HG03378 (cell line): ENCODE results near the gene LUZP4.
"Not testable (repeated sequence)": the region's sequence is repeated elsewhere in the genome, so short reads cannot be mapped to it uniquely, and the experiment has no call there.

Experiments
- ATAC-seq: cut with Tn5 transposase; IDR thresholded peaks from one replicate; pipeline ENCODE4 v1.9.1; 2021; ENCODE audit warnings: mild to moderate bottlenecking, moderate library complexity; ENCODE audit not compliant: unreplicated experiment

The LUZP4 gene

GRCh38 chrX:115333446-115333845, 43.9 kb downstream of the LUZP4 start:
- ATAC-seq: no peak

- ATAC-seq: no peak
Measured at GRCh38 chrX:115337491-115338144, 48.1 kb downstream of the LUZP4 start.

- ATAC-seq: no peak
Measured at GRCh38 chrX:115339441-115340025, 50.0 kb downstream of the LUZP4 start.

GRCh38 chrX:115341421-115341820, 51.9 kb downstream of the LUZP4 start:
- no peak for ATAC-seq

GRCh38 chrX:115344885-115345614, 55.5 kb downstream of the LUZP4 start:
- no peak for ATAC-seq

DNA sequence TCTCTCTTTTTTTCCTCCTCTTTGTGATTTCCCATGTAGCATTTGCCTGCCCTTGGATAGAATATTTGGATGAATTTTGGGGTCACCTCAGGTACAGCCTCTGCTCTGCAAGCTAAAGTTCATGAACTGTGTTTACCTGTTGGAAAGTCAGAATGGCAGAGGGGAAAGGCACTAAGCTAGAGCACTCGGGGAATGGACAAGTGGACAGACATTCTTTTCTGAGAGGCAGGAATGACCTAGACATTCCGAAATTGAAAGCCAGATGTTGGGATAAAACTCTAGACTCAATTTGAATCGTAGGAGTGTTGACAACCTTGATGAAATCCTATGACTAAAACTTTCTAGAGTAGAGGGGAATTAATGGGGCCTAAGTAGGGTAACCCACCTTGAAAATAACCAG, 56.1 kb downstream of the LUZP4 start:
- no peak for ATAC-seq

DNA sequence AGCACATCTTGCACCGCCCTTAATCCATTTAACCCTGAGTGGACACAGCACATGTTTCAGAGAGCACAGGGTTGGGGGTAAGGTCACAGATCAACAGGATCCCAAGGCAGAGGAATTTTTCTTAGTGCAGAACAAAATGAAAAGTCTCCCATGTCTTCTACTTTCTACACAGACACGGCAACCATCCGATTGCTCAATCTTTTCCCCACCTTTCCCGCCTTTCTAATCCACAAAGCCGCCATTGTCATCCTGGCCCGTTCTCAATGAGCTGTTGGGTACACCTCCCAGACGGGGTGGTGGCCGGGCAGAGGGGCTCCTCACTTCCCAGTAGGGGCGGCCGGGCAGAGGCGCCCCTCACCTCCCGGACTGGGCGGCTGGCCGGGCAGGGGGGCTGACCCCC, 57.2 kb downstream of the LUZP4 start:
- ATAC-seq: not testable (repeated sequence)

GRCh38 chrX:115348446-115349225, 59.1 kb downstream of the LUZP4 start:
- no peak for ATAC-seq

DNA sequence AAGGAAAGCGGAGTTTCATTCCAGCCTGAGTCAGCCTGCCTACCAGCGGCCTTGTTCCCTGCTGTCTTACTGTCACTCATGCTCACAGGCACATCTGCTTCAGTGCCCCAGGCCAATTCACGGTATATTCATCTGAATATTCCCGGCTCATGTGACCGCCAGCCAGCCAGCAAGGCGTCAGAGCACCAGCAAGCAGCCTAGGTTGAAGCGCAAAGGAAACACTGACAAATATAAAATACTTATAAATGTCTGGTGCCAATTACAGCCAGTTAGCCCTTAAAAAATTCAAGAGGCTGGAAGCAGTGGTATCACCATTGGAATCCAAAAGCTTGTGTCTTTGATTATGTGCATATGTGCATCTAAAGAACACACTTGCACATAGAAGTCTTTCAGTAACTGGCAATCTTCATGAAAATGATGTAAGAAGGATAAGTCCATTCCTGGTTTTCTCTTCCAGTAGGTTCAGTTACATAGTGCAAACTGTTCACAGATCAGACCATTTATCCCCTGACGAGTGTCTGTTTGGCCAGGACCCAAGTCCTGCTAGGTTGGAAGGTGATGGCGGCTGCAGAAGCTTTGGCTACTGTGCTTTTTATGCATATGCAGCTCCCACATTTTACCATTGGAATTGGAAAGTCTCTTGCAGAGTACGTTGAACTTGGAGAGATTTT, 61.3 kb downstream of the LUZP4 start:
- ATAC-seq: no peak

DNA sequence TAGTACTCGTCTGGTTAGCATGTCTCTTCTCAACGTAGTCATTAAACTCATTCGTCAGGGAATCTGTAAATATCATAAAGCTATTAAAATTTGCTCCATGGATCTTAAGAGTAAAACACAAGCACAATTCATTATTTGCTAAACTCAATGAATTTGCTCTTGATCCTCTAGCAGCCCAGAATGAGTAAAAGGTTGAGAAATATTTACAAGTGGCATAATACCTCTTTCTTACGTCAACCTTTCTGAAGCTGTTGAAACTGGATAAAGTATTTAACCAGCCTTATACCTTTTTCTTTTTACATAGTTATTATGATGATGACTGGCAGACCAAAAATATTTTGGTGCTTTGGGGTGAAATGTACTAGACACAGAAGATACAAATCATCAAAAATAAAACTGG, 66.9 kb downstream of the LUZP4 start:
- no peak for ATAC-seq
